Right kidney (tissue), 1 donor: ENCODE data around the gene PYGL.

Experiments
- DNase-seq: peaks from one replicate; pipeline ENCODE4 v3.0.0-alpha.2; 2016

Gene PYGL

GRCh38 chr14:50874757-50875156 lies 69.5 kb downstream of the PYGL start:
- no peak for DNase-seq

DNA sequence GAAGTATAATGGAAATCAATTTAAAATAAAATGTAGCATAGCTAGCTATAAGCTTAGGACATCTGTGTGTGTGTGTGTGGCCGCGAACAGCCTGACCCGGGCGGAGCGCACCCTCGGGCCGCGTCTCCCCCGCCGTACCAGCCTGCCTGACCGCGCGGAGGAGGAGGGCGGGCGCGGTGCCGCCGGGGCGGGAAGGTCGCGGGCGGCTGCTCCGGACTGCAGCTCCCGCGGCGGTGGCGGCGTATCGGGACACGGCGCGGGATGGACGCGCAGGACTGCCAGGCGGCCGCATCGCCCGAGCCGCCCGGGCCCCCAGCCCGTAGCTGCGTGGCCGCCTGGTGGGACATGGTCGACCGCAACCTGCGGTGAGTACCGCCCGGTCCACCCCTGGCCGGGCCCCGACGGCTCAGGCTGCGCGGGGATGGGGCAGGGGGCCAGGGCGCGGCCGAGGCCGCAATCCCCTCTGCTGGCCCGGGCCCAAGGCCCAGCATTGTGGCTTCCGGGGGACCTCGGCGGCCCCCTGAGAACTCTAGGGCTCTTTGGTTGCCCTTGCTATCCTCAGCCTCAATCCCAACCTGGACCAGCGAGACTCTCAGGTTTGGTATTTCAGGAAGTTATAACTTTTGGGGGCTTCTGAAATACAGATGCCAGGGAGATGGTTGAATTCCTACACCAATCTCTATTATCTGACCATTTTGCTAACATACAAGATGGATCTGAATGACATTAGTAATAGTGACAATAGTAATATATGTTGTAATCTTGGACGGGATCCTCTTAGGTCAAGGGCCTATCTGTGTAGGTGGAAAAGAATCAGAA lies 72.2 kb downstream of the PYGL start, which contains the start of gene ABHD12B:
TSS of gene ABHD12B (plus strand) at position 140 of the 819 bp plus-strand sequence. CDS start at position 262, 122 bp downstream.
- DNase-seq: peak; percentile 44

GRCh38 chr14:50871228-50871627 lies 73.1 kb downstream of the PYGL start:
- DNase-seq: no peak

DNA sequence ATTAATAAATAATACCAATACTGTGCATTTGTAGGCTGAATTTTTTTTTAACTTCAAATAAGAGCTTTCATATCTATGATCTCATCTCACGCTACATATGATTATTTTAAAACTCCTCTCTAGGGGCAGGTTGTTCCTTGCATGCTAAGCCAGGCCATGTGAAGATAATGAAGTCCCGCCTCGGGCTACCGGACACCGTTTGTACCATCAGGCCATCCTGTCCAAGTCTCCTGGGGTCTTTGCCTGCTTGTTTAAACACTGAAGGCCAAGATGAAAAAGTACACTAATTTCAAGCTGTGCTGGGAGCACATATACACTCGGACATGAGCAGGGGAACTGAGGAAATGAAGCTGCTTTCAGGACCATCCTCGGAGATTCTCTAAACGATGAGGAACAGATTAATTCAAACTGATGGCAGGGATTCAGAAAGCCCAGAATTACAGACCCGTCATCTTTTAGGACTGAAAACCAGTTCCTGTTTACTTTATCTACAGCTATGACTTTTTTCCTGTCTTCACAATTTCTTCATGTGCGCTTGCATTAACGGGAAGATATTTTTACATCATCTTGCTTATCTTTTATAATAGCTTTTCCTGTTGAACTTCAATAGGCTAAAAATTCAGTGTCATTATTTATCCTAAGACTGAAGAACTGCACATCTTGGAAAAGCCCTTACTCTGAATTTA lies 78.7 kb downstream of the PYGL start:
- no peak for DNase-seq

DNA sequence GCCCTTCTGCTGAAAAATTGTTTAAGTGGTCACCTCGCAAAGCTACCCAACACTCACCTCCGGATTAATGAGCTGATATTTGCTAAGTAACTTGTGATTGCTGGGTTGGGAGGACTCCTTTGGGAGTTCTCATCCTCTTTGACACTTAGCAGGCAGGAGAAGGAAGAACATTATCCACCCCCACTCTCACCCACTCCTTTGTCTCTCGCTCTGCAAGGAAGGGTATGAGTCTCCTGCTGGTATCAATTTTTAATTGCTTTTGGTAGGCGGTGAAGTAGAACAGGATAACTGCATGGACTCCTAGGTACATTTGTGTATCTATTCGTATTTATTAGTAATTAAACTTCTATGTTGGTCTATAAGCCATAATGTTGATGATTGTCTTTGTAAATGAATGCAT lies 79.3 kb downstream of the PYGL start:
- DNase-seq: no peak

DNA sequence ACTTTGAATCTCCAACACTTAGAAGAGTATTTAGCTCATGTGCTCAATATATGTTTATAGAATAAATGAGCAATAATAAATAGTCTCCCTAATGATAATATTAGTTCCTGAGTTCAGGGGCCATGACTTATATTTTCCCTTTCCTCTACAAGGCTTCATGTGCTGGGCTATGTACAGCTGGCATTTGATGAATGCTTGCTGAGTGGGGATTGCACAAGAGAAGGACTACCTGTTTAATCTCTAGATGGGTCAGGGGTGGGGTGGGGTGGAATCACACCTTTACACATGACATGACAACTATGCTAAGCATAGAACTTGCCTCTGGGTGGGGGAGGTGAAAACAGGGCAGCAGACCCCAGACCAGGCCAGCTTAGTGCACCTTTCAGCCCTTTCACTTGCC lies 80.0 kb downstream of the PYGL start:
- no peak for DNase-seq

DNA sequence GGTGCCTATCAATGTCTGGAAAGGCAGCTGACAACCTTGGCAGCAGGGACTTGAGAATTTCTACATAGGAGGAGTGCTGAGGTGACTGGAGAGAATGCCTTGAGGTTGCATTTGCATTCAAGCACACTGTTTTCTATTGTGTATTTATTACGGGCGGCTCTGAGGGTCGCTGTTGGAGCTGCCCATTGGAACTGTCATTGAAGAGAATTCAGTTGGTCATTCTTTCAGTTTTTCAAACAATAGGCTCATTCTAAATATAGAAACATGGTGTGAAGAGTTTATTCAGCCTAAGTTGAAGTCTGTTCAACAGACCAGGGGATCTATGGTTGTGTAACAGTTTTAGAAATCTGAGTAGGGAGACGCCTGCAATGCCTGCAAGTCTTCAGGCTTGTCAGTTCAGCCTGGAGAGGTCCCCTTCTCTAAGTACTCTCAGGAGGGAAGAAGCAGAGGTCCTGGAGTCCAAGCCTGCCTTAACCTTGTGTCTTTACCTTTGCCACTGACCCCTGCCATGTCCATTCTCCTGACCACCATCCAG lies 82.2 kb downstream of the PYGL start:
- no peak for DNase-seq

GRCh38 chr14:50860478-50861086 lies 83.7 kb downstream of the PYGL start:
- no peak for DNase-seq

DNA sequence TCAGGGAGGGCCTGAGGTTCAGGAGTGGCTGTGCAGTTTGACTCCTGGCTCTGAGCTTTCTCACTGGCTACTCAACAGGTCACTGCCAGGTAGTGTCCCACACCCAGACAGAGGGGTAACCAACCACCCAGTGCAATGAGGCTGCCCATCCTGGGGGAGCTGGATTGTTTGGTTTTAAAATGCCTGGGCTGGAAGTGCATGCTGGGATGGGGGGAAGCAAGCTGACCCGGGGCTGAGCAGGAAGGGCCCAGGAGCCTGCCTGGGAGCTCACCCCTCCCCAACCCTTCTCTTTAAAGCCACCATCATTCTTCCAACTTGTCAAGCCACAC lies 85.0 kb downstream of the PYGL start:
- no peak for DNase-seq

DNA sequence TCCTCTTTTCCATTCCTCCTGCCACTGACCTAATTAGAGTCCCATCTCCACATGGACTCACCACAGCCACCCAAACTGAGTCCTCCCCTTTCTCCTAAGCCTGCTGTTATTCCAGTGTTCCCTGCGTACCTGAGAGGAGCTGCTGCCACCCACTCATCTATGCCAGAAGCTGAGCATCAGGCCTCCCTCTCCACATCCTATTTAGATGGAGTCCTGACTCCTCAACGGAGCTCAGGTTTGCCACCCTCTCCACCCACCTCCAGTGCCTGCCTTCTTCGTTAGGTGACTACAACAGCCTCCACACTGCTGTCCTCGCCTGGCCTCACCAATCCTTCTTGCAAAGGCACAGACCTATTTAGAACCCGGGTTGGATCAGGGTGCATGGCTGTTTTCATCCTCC lies 87.6 kb downstream of the PYGL start:
- DNase-seq: no peak

- DNase-seq: no peak
These were observed 88.7 kb downstream of the PYGL start for GRCh38 chr14:50855558-50855957.
